B cell (primary cell): ENCODE results near the gene AUTS2. TPM values are rescaled to one million over a fixed set of nuclear protein-coding genes. Genes with fewer than 3 reads are reported as not detected.

Experiments used
- ATAC-seq: fragments of 200-7000 bp; cut with Tn5 transposase; one replicate; pipeline ENCODE4 v1.10.0; 2021; ENCODE audit warnings: low read depth, mild to moderate bottlenecking, moderate number of reproducible peaks, moderate library complexity
- CTCF ChIA-PET: fragments of 350-600 bp; sonication (Branson Sonifier 250); formaldehyde crosslinking; loops from one replicate; lab custom pipeline; 2021; ENCODE audit warnings: antibody characterized with exemption, inconsistent platforms; lab: Charles Lee
- POLR2A ChIA-PET: fragments of 350-600 bp; sonication (Branson Sonifier 250); formaldehyde crosslinking; loops from one replicate; lab custom pipeline; 2021; ENCODE audit warnings: antibody characterized with exemption; lab: Charles Lee
- DNase-seq: peaks from one replicate; pipeline ENCODE4 v3.0.0; 2013
- H2AFZ ChIP-seq: 2 replicates; pipeline ENCODE4 v1.6.1; 2012; ENCODE audit warnings: mild to moderate bottlenecking, low read depth, low read length; ENCODE audit not compliant: insufficient read depth, poor library complexity, severe bottlenecking
- H3K27ac ChIP-seq, 2 donors: 1 replicate in 1 of 2; 2 replicates in 1 of 2; pipeline ENCODE4 v1.5.1; 2012 to 2013; ENCODE audit warnings: low read length in 2 of 2, mild to moderate bottlenecking in 2 of 2, moderate library complexity in 1 of 2
- H3K27me3 ChIP-seq, 4 experiments: fragments of 200-600 bp in 1 of 4; sonication (generic) in 1 of 4; replicated peaks in 1 of 4; 1 replicate in 2 of 4; 2 replicates in 2 of 4; pipeline versions ENCODE4 v1.6.1 to v1.7.0; 2013 to 2016; ENCODE audit warnings: low read length in 3 of 4, mild to moderate bottlenecking in 2 of 4, mixed read lengths in 1 of 4, moderate library complexity in 1 of 4; ENCODE audit not compliant: insufficient read depth in 4 of 4, control insufficient read depth in 3 of 4; ENCODE audit errors: control extremely low read depth in 1 of 4
- H3K36me3 ChIP-seq, 2 experiments: replicated peaks in 1 of 2; 1 replicate in 1 of 2; 2 replicates in 1 of 2; pipeline versions ENCODE4 v1.6.1 to v1.7.1; 2013; ENCODE audit warnings: low read length in 1 of 2; ENCODE audit not compliant: insufficient read depth in 2 of 2, control insufficient read depth in 1 of 2; ENCODE audit errors: control extremely low read depth in 1 of 2, extremely low read depth in 1 of 2
- H3K4me1 ChIP-seq, 2 donors: fragments of 200-600 bp in 1 of 2; sonication (generic) in 1 of 2; 1 replicate in 1 of 2; 2 replicates in 1 of 2; pipeline versions ENCODE4 v1.5.1 to v1.6.1; 2013 to 2017; ENCODE audit warnings: low read length in 2 of 2; ENCODE audit not compliant: control insufficient read depth in 2 of 2, insufficient read depth in 2 of 2
- H3K4me2 ChIP-seq: replicated peaks from 2 replicates; pipeline ENCODE3; 2012; ENCODE audit warnings: mild to moderate bottlenecking, low read depth, low read length; ENCODE audit not compliant: poor library complexity, severe bottlenecking
- H3K4me3 ChIP-seq, 5 experiments: fragments of 200-600 bp in 1 of 5; sonication (generic) in 1 of 5; 1 replicate in 3 of 5; 2 replicates in 2 of 5; pipeline versions ENCODE4 v1.5.1 to v1.7.0; 2011 to 2016; ENCODE audit warnings: low read length in 4 of 5, mild to moderate bottlenecking in 4 of 5, low read depth in 2 of 5, control low read depth in 1 of 5, moderate library complexity in 1 of 5; ENCODE audit not compliant: insufficient read depth in 1 of 5; ENCODE audit errors: control extremely low read depth in 1 of 5, extremely low read depth in 1 of 5
- H3K79me2 ChIP-seq: fragments of 200-600 bp; sonication (generic); one replicate; pipeline ENCODE4 v1.6.0; 2016; ENCODE audit warnings: low read length; ENCODE audit not compliant: control insufficient read depth, insufficient read depth
- H3K9ac ChIP-seq: fragments of 200-600 bp; sonication (generic); 2 replicates; pipeline ENCODE4 v1.6.1; 2017; ENCODE audit warnings: mild to moderate bottlenecking, low read length, moderate library complexity
- H3K9me3 ChIP-seq, 3 donors: one replicate each; pipeline versions ENCODE4 v1.6.1 to v1.7.1; 2013; ENCODE audit warnings: low read length in 2 of 3; ENCODE audit not compliant: control insufficient read depth in 2 of 3, insufficient read depth in 1 of 3; ENCODE audit errors: control extremely low read depth in 1 of 3
- H4K20me1 ChIP-seq: 2 replicates; pipeline ENCODE4 v1.6.0; 2012; ENCODE audit warnings: mild to moderate bottlenecking, low read length; ENCODE audit not compliant: insufficient read depth, control insufficient read depth, poor library complexity, severe bottlenecking
- H3K27ac Mint-ChIP-seq: one replicate; pipeline ENCODE4 v1.8.0; 2021; ENCODE audit warnings: mixed read lengths
- H3K27me3 Mint-ChIP-seq: one replicate; pipeline ENCODE4 v1.8.0; 2021; ENCODE audit warnings: mixed read lengths
- H3K4me1 Mint-ChIP-seq: one replicate; pipeline ENCODE4 v1.8.0; 2021; ENCODE audit warnings: mixed read lengths
- H3K4me3 Mint-ChIP-seq: one replicate; pipeline ENCODE4 v1.8.0; 2021; ENCODE audit warnings: mixed read lengths
- H3K9me3 Mint-ChIP-seq: one replicate; pipeline ENCODE4 v1.8.0; 2022; ENCODE audit warnings: mixed read lengths; ENCODE audit not compliant: insufficient read depth
- CTCF ChIP-seq: fragments of 200-600 bp; IDR thresholded peaks from one replicate; pipeline ENCODE4 v1.8.0; 2022; ENCODE audit warnings: antibody characterized with exemption, mild to moderate bottlenecking
- EZH2 ChIP-seq: IDR thresholded peaks from 2 replicates; pipeline ENCODE4 v1.6.1; 2012; ENCODE audit warnings: borderline replicate concordance, low read depth, mild to moderate bottlenecking, moderate library complexity, low read length; ENCODE audit not compliant: insufficient read depth, poor library complexity, severe bottlenecking
- WGBS: methylation state at CpG from one replicate; pipeline ENCODE4 v1.1.5; 2013; ENCODE audit warnings: missing lambda C conversion rate; ENCODE audit not compliant: insufficient coverage; 5-methylcytosine and 5-hydroxymethylcytosine counted together
- intact Hi-C: fragments of 100-400 bp; cut with micrococcal nuclease; formaldehyde crosslinking; loops from one replicate; pipeline ENCODE4 v1.10.0; 2022
- polyA plus RNA-seq: library from polyadenylated mRNA; depleted of rRNA; stranded (reverse); fragments of >200 nt; gene quantifications from 2 replicates; pipeline ENCODE4 v1.2.3, GENCODE V29; 2012
- total RNA-seq, 2 donors: library from RNA; stranded (reverse); fragments of 120-200 nt in 1 of 2; gene quantifications; 1 replicate in 1 of 2; 2 replicates in 1 of 2; pipeline versions ENCODE4 v1.2.3 to v1.2.4, GENCODE V29; 2013 to 2022

The AUTS2 gene
- total and polyA plus RNA-seq, 2 donors (not counting 1 experiment from before 2014, with no cell fraction given): 22.3 to 35.0 TPM

DNA sequence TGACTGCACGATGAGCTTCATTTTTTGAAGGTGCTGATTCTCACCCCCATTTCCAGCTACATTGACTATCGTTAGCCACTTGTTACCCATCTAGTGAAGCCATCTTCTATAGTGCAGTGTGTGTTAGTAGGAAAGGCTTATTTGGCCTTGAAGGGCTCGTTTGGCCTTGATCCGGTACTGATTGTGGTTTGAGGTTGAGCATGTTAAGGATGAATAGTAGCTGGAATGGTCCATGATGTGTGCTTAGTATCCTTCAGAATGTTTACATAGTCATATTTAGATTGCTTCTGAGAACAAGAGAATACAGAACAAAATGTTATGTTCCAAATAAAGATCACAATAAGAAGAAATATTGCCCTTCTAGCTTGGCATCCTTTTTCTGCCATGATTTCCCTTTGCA, 591.5 kb downstream of the AUTS2 start:
- no peaks in the 10 kb centered on the region for H3K79me2 ChIP-seq

DNA sequence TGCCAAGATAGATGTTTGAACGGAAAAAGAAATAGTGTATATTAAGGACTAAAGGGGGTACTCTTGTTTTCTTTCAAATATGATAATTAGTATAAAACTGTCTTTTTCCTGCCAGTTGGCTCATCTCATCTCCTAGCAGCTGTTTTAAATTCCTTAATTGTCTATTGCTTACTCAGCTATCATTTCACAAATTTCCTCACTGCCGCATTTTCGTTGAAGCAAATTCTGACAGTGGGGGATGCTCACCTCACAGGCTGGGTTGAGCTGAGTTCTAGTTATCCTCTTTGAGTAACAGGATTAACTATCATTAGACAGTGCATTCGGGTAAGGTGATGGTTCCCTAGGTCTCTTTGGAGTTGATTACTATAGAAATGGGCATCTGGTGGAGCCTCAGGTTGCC, 592.0 kb downstream of the AUTS2 start:
- intact Hi-C loops: no loop called here
- H3K9ac ChIP-seq: no peak overlapping the region
- Mint-ChIP-seq H3K27me3 (no peaks in the 10 kb centered on the region), H3K4me1 (no peaks in the 10 kb centered on the region), H3K4me3 (no peak overlapping the region), H3K27ac (no peak overlapping the region), H3K9me3 (no peaks in the 10 kb centered on the region)
- WGBS: no CpG with 5 or more reads among the region's 4 CpGs
- CTCF ChIA-PET: no interaction called here
- H3K4me1 ChIP-seq: no peaks in the 10 kb centered on the region
- no peaks in the 10 kb centered on the region for H3K27me3 ChIP-seq
- H3K4me3 ChIP-seq: no peak overlapping the region
- POLR2A ChIA-PET: no interaction called here
- TF ChIP-seq EZH2: no peak
- TF ChIP-seq CTCF: no peak
- no peak overlapping the region for H3K4me2 ChIP-seq
- ATAC-seq: no peak
- H4K20me1 ChIP-seq: no peaks in the 10 kb centered on the region
- peaks cover 0 to 5% (median 0%) of the 10 kb centered on the region in 3 donors for H3K9me3 ChIP-seq
- no peak overlapping the region for H3K27ac ChIP-seq
- H2AFZ ChIP-seq: no peak overlapping the region
- no peaks in the 10 kb centered on the region for H3K36me3 ChIP-seq
- no peak for DNase-seq
- no peaks in the 10 kb centered on the region for H3K79me2 ChIP-seq

More for the DNA sequence above, 591.5 kb downstream of the AUTS2 start:
- no peaks in the 10 kb centered on the region for H3K4me1 Mint-ChIP-seq
- Histone ChIP-seq H4K20me1 (no peaks in the 10 kb centered on the region), H3K9me3 (peaks cover 0 to 5% (median 0%) of the 10 kb centered on the region in 3 donors), H3K27me3 (no peaks in the 10 kb centered on the region), H3K4me1 (no peaks in the 10 kb centered on the region), H3K36me3 (no peaks in the 10 kb centered on the region), H2AFZ (no peak overlapping the region), H3K4me3 (no peak overlapping the region), H3K9ac (no peak overlapping the region), H3K27ac (no peak overlapping the region), H3K4me2 (no peak overlapping the region)
- intact Hi-C loops: no loop called here
- H3K27me3 Mint-ChIP-seq: no peaks in the 10 kb centered on the region
- H3K4me3 Mint-ChIP-seq: no peak overlapping the region
- no peak overlapping the region for H3K27ac Mint-ChIP-seq
- ATAC-seq: no peak
- no peak for DNase-seq
- TF ChIP-seq EZH2 (no peak), CTCF (no peak)
- ChIA-PET CTCF (no interaction called here), POLR2A (no interaction called here)
- no CpG with 5 or more reads among the region's 4 CpGs for WGBS
- no peaks in the 10 kb centered on the region for H3K9me3 Mint-ChIP-seq
